OCI-LY3 (cell line): ENCODE measurements around the gene ZSCAN2.

Experiments
- H2AFZ ChIP-seq: fragments of 200-600, 300-600 bp; shearing (Covaris generic); 2 replicates; pipeline ENCODE4 v1.6.0; 2014; ENCODE audit warnings: antibody characterized with exemption, low read depth, low read length
- H3K27ac ChIP-seq: fragments of 200-600, 300-600 bp; sonication (generic); 2 replicates; pipeline ENCODE4 v1.5.1; 2014; ENCODE audit warnings: mild to moderate bottlenecking, low read length, moderate library complexity, mixed read lengths
- H3K27me3 ChIP-seq: fragments of 200-600, 300-600 bp; sonication (generic); 2 replicates; pipeline ENCODE4 v1.6.1; 2014; ENCODE audit warnings: low read depth, low read length, mixed read lengths
- H3K36me3 ChIP-seq: fragments of 200-600, 300-600 bp; sonication (generic); replicated peaks from 2 replicates; pipeline ENCODE3; 2014; ENCODE audit warnings: low read depth, low read length, mixed read lengths
- H3K4me1 ChIP-seq: fragments of 300-600, 200-600 bp; sonication (generic); 2 replicates; pipeline ENCODE4 v1.6.1; 2014; ENCODE audit warnings: low read length, mixed read lengths
- H3K4me2 ChIP-seq: fragments of 200-600, 300-600 bp; sonication (generic); 2 replicates; pipeline ENCODE4 v1.6.1; 2014; ENCODE audit warnings: low read length, mixed read lengths
- H3K4me3 ChIP-seq: fragments of 300-600, 200-600 bp; sonication (generic); 2 replicates; pipeline ENCODE4 v1.5.1; 2014; ENCODE audit warnings: antibody characterized with exemption, mild to moderate bottlenecking, low read length, moderate library complexity
- H3K79me2 ChIP-seq: fragments of 300-600, 200-600 bp; shearing (Covaris generic); 2 replicates; pipeline ENCODE4 v1.6.1; 2014; ENCODE audit warnings: mild to moderate bottlenecking, low read length, mixed read lengths
- H3K9ac ChIP-seq: fragments of 300-600, 200-600 bp; shearing (Covaris generic); 2 replicates; pipeline ENCODE4 v1.6.0; 2014; ENCODE audit warnings: mild to moderate bottlenecking, low read length, moderate library complexity
- H3K9me3 ChIP-seq: fragments of 200-600, 300-600 bp; shearing (Covaris generic); 2 replicates; pipeline ENCODE4 v1.6.1; 2014; ENCODE audit warnings: low read length, mixed read lengths; ENCODE audit not compliant: insufficient read depth
- H4K20me1 ChIP-seq: fragments of 200-600, 300-600 bp; sonication (generic); 2 replicates; pipeline ENCODE4 v1.6.1; 2016; ENCODE audit warnings: low read length, mixed read lengths; ENCODE audit not compliant: insufficient read depth
- EZH2phosphoT487 ChIP-seq: fragments of 200-600 bp; shearing (Covaris generic); IDR thresholded peaks from 2 replicates; pipeline ENCODE4 v1.6.1; 2018; ENCODE audit warnings: antibody characterized with exemption, mixed run types, low read depth
- TF ChIP-seq, protein P1 (sequence below): fragments of 200-600, 300-600 bp; sonication (generic); IDR thresholded peaks from 2 replicates; pipeline ENCODE4 v1.5.1; 2014; ENCODE audit warnings: antibody characterized with exemption, low read length, low read depth

The ZSCAN2 gene

DNA sequence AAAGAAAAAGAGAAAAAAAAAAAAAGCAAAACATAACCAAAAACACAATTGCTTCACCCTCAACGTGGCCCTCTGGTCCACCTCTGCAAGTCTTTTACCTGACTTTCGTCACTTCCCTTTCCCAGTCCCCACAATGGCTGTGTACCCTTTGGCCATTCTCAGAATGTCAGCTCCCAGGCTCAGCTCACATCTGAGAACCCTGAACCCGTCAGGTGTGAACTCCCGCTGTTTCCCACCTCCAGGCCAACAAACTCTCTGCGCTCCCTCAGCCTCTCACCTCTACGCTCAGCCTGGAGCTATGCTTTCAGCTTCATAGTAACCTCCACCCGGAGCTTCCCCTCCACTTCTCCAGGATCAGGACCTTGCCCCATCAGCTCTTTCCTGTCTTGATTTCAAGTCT is 23.6 kb downstream of the ZSCAN2 start:
- no peak overlapping the region for H2AFZ ChIP-seq
- peaks cover 28% of the 10 kb centered on the region for H3K79me2 ChIP-seq
- H3K4me3 ChIP-seq = no peak overlapping the region
- H3K4me2 ChIP-seq = no peak overlapping the region
- H3K27ac ChIP-seq = no peak overlapping the region
- no peaks in the 10 kb centered on the region for H4K20me1 ChIP-seq
- peaks cover 49% of the 10 kb centered on the region for H3K36me3 ChIP-seq
- TF ChIP-seq, protein P1, sequence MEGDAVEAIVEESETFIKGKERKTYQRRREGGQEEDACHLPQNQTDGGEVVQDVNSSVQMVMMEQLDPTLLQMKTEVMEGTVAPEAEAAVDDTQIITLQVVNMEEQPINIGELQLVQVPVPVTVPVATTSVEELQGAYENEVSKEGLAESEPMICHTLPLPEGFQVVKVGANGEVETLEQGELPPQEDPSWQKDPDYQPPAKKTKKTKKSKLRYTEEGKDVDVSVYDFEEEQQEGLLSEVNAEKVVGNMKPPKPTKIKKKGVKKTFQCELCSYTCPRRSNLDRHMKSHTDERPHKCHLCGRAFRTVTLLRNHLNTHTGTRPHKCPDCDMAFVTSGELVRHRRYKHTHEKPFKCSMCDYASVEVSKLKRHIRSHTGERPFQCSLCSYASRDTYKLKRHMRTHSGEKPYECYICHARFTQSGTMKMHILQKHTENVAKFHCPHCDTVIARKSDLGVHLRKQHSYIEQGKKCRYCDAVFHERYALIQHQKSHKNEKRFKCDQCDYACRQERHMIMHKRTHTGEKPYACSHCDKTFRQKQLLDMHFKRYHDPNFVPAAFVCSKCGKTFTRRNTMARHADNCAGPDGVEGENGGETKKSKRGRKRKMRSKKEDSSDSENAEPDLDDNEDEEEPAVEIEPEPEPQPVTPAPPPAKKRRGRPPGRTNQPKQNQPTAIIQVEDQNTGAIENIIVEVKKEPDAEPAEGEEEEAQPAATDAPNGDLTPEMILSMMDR = no peak
- no peak for TF ChIP-seq EZH2phosphoT487
- H3K4me1 ChIP-seq = peaks cover 2% of the 10 kb centered on the region
- H3K9me3 ChIP-seq = peaks cover 25% of the 10 kb centered on the region
- no peak overlapping the region for H3K9ac ChIP-seq
- H3K27me3 ChIP-seq = no peaks in the 10 kb centered on the region

DNA sequence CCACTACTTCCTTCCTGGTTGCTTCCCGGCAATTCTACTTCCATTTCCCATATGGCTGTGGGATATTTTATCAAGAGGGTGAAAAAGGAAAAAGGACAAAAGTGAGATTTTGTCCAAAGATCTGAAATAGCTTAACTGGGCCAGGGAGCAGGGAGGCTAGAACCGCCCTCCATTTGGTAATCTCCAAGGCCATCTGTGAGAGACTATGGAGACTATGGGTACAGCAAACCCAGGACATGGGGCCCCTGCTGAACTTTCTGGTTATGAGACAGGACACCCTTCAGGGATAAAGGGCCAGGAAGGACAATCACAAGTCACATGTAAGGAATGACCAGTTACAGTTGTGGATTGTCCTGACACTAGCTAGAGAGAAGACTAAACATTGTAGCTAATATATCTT is 24.3 kb downstream of the ZSCAN2 start:
- no peaks in the 10 kb centered on the region for H4K20me1 ChIP-seq
- H3K27me3 ChIP-seq = no peaks in the 10 kb centered on the region
- H3K4me3 ChIP-seq = no peak overlapping the region
- H3K4me2 ChIP-seq = no peak overlapping the region
- H3K9ac ChIP-seq = no peak overlapping the region
- H2AFZ ChIP-seq = no peak overlapping the region
- TF ChIP-seq, protein P1 = no peak
- TF ChIP-seq EZH2phosphoT487 = no peak
- H3K4me1 ChIP-seq = peaks cover 10% of the 10 kb centered on the region
- peaks cover 42% of the 10 kb centered on the region for H3K36me3 ChIP-seq
- H3K79me2 ChIP-seq = peaks cover 24% of the 10 kb centered on the region
- H3K27ac ChIP-seq = no peak overlapping the region
- H3K9me3 ChIP-seq = peaks cover 25% of the 10 kb centered on the region

DNA sequence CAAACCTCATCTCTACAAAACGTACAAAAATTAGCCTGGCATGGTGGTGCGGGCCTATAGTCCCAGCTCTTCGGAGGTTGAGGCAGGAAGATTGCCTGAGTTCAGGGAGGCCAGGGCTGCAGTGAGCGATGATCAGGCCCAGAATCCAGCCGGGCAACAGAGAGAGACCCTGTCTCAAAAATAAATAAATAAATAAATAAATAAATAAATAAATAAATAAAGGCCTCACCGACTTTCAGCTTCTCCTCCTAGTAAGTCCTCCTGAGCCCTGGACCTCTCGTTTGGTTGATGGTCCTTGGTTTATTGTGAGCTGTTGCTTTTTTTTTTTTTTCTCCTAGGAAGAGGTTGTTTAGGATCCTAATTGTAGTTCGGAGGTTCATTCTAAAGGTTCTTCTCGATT is 28.2 kb downstream of the ZSCAN2 start:
- peaks cover 9% of the 10 kb centered on the region for H3K36me3 ChIP-seq
- no peak overlapping the region for H3K9ac ChIP-seq
- no peak for TF ChIP-seq EZH2phosphoT487
- TF ChIP-seq, protein P1 = no peak
- peaks cover 29% of the 10 kb centered on the region for H3K4me1 ChIP-seq
- peaks cover 10% of the 10 kb centered on the region for H3K79me2 ChIP-seq
- H4K20me1 ChIP-seq = 0 out of 2 replicates have a peak, but pooled peaks cover under 1% of the 10 kb centered on the region
- no peak overlapping the region for H2AFZ ChIP-seq
- H3K27me3 ChIP-seq = no peaks in the 10 kb centered on the region
- H3K4me3 ChIP-seq = no peak overlapping the region
- no peak overlapping the region for H3K27ac ChIP-seq
- H3K9me3 ChIP-seq = no peaks in the 10 kb centered on the region
- no peak overlapping the region for H3K4me2 ChIP-seq

DNA sequence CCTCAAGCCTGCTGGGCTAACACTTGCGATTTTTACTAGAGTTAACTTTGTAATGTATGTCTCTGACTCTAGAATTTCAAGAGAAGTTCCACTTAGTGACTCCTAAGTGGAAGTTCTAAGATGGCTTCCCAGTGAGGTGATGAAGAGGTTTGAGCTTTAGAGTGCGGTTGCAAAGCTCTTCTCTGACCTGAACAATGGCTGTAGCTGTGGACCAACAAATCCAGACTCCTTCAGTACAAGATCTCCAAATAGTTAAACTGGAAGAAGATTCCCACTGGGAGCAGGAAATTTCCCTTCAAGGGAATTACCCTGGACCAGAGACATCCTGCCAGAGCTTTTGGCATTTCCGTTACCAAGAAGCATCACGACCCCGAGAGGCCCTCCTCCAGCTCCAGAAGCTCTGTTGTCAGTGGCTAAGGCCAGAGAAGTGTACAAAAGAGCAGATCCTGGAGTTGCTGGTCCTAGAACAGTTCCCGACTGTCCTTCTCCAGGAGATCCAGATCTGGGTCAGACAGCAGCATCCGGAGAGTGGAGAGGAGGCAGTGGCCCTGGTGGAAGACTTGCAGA is 31.0 kb downstream of the ZSCAN2 start:
- Histone ChIP-seq H2AFZ (peak overlapping the region; percentile 81), H3K79me2 (peaks cover 10% of the 10 kb centered on the region), H3K9me3 (no peaks in the 10 kb centered on the region), H3K27ac (peak overlapping the region; percentile 50), H3K27me3 (no peaks in the 10 kb centered on the region), H3K4me3 (peak overlapping the region; percentile 89), H4K20me1 (0 out of 2 replicates have a peak, but pooled peaks cover 6% of the 10 kb centered on the region), H3K9ac (peak overlapping the region; percentile 78), H3K4me2 (peak overlapping the region; percentile 76), H3K36me3 (peaks cover 11% of the 10 kb centered on the region), H3K4me1 (peaks cover 32% of the 10 kb centered on the region)
- no peak for TF ChIP-seq EZH2phosphoT487
- TF ChIP-seq, protein P1 = no peak
